A673 (cell line): ENCODE results near the gene ERICH6B. TPM values are rescaled to one million over a fixed set of nuclear protein-coding genes. Genes with fewer than 3 reads are reported as not detected.

Experiments
- BruUV-seq: library from RNA; stranded (reverse); fragments of 400-500 nt; replicated peaks from 2 replicates; lab custom pipeline; 2021; lab: Mats Ljungman, UMichigan
- CTCF ChIA-PET: fragments of 300-600 bp; sonication (Branson Sonifier 250); formaldehyde crosslinking; loops from one replicate; lab custom pipeline; 2022; ENCODE audit warnings: antibody characterized with exemption; lab: Charles Lee
- POLR2A ChIA-PET: fragments of 300-600 bp; sonication (Branson Sonifier 250); formaldehyde crosslinking; loops from one replicate; lab custom pipeline; 2022; ENCODE audit warnings: antibody characterized with exemption; ENCODE audit not compliant: low non-redundant PET; lab: Charles Lee
- DNase-seq: peaks from one replicate; pipeline ENCODE4 v3.0.0-alpha.2; 2015; ENCODE audit warnings: low spot score
- H3K27ac ChIP-seq: fragments of 200-600 bp; sonication (generic); 2 replicates; pipeline ENCODE4 v1.5.1; 2016; ENCODE audit warnings: mixed run types, low read depth, mild to moderate bottlenecking, mixed read lengths, antibody characterized with exemption, low read length; ENCODE audit not compliant: poor library complexity, severe bottlenecking
- H3K27me3 ChIP-seq: fragments of 200-600 bp; sonication (generic); replicated peaks from 2 replicates; pipeline ENCODE4 v1.6.1; 2017; ENCODE audit warnings: mixed run types, low read depth, mild to moderate bottlenecking, mixed read lengths, antibody characterized with exemption, low read length; ENCODE audit not compliant: insufficient read depth, poor library complexity
- H3K36me3 ChIP-seq: fragments of 200-600 bp; sonication (generic); 2 replicates; pipeline ENCODE4 v1.6.1; 2016; ENCODE audit warnings: mixed run types, mild to moderate bottlenecking, mixed read lengths, antibody characterized with exemption, low read length; ENCODE audit not compliant: insufficient read depth, poor library complexity, severe bottlenecking
- H3K4me1 ChIP-seq: fragments of 200-600 bp; sonication (generic); 2 replicates; pipeline ENCODE4 v1.6.1; 2017; ENCODE audit warnings: mixed run types, mild to moderate bottlenecking, mixed read lengths, antibody characterized with exemption, low read length; ENCODE audit not compliant: insufficient read depth, poor library complexity, severe bottlenecking
- H3K4me3 ChIP-seq: fragments of 200-600 bp; sonication (generic); 2 replicates; pipeline ENCODE4 v1.5.1; 2016; ENCODE audit warnings: low read depth, mixed run types, mild to moderate bottlenecking, mixed read lengths, low read length; ENCODE audit not compliant: poor library complexity, severe bottlenecking
- H3K9me3 ChIP-seq: fragments of 200-600 bp; sonication (generic); 2 replicates; pipeline ENCODE4 v1.6.1; 2016; ENCODE audit warnings: mixed run types, low read depth, mild to moderate bottlenecking, mixed read lengths, antibody characterized with exemption, low read length; ENCODE audit not compliant: poor library complexity, severe bottlenecking
- EZH2 ChIP-seq: fragments of 200-600 bp; sonication (generic); IDR thresholded peaks from 2 replicates; pipeline ENCODE4 v1.6.1; 2017; ENCODE audit warnings: borderline replicate concordance, low read depth, mild to moderate bottlenecking, mixed read lengths, antibody characterized with exemption, low read length; ENCODE audit not compliant: poor library complexity, severe bottlenecking
- intact Hi-C: fragments of 100-400 bp; cut with micrococcal nuclease; formaldehyde crosslinking; loops from one replicate; pipeline ENCODE4 v1.10.0; 2022; ENCODE audit not compliant: unreplicated experiment
- total RNA-seq: library from RNA; stranded (reverse); gene quantifications from 2 replicates; pipeline ENCODE4 v1.2.3, GENCODE V29; 2021
- TF ChIP-seq, protein P1 (sequence below): fragments of 300-800, 200-600 bp; sonication (generic); conservative IDR thresholded peaks from 2 replicates; pipeline ENCODE4 v1.5.1; 2017; ENCODE audit warnings: low read depth, mild to moderate bottlenecking, antibody characterized with exemption, low read length, moderate library complexity, mixed read lengths

The ERICH6B gene
- total RNA-seq, 1 experiment from 2014 or later, result not detected

DNA sequence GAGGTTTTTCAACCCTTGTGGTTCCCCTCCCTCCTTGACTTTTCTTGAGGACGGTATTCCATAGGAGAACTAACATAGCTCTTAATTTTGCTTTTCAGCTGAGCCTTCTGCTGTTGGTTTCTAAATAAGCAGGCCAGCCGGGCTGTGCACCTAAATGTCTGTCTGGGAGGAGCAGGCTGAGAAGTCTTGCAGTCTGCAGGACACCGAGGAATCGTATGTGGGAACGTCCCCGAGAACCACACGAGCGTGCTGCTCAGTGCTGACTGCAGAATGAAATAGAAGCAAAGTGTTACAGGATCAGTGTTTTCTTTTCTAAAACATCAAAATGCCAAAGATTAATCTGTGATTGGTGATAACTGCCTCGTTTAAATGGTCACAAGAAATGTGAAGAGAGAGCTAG lies 80.9 kb downstream of the ERICH6B start:
- H3K36me3 ChIP-seq, result peaks cover 18% of the 10 kb centered on the region

DNA sequence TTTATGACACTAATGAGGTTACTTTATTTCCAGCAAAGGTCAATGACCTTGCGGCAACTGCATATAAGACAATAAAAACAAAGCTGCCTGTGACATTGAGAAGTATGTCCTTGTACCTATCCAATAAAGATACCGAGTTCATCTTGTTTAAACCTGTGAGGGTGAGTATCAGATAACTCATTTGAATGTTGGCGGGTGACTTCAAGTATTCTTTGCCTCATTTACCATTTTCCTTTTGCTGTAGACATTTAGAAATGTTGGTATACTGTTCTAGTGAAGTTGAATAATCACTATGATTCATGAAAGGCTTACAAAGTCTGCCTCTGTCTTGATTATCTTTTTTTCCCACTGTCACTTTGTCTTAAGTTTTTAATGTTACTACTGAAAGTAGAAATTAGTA lies 85.8 kb downstream of the ERICH6B start:
- TF ChIP-seq EZH2, result no peak
- TF ChIP-seq, protein P1, sequence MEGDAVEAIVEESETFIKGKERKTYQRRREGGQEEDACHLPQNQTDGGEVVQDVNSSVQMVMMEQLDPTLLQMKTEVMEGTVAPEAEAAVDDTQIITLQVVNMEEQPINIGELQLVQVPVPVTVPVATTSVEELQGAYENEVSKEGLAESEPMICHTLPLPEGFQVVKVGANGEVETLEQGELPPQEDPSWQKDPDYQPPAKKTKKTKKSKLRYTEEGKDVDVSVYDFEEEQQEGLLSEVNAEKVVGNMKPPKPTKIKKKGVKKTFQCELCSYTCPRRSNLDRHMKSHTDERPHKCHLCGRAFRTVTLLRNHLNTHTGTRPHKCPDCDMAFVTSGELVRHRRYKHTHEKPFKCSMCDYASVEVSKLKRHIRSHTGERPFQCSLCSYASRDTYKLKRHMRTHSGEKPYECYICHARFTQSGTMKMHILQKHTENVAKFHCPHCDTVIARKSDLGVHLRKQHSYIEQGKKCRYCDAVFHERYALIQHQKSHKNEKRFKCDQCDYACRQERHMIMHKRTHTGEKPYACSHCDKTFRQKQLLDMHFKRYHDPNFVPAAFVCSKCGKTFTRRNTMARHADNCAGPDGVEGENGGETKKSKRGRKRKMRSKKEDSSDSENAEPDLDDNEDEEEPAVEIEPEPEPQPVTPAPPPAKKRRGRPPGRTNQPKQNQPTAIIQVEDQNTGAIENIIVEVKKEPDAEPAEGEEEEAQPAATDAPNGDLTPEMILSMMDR, result no peak
- H3K4me3 ChIP-seq, result no peak overlapping the region
- intact Hi-C loops, result no loop called here
- no peak for DNase-seq
- no peaks in the 10 kb centered on the region for H3K27me3 ChIP-seq
- H3K9me3 ChIP-seq, result no peaks in the 10 kb centered on the region
- peaks cover 9% of the 10 kb centered on the region for H3K4me1 ChIP-seq
- BruUV-seq, result no TSS peak
- H3K36me3 ChIP-seq, result peaks cover 17% of the 10 kb centered on the region
- ChIA-PET CTCF (no interaction called here), POLR2A (no interaction called here)
- H3K27ac ChIP-seq, result no peak overlapping the region

More for the DNA sequence above, 80.9 kb downstream of the ERICH6B start:
- ChIA-PET CTCF (no interaction called here), POLR2A (no interaction called here)
- BruUV-seq, result no TSS peak
- intact Hi-C loops, result no loop called here
- no peaks in the 10 kb centered on the region for H3K9me3 ChIP-seq
- no peak overlapping the region for H3K4me3 ChIP-seq
- TF ChIP-seq EZH2, result no peak
- TF ChIP-seq, protein P1, result no peak
- H3K27me3 ChIP-seq, result no peaks in the 10 kb centered on the region
- DNase-seq, result no peak
- no peak overlapping the region for H3K27ac ChIP-seq
- no peaks in the 10 kb centered on the region for H3K4me1 ChIP-seq

DNA sequence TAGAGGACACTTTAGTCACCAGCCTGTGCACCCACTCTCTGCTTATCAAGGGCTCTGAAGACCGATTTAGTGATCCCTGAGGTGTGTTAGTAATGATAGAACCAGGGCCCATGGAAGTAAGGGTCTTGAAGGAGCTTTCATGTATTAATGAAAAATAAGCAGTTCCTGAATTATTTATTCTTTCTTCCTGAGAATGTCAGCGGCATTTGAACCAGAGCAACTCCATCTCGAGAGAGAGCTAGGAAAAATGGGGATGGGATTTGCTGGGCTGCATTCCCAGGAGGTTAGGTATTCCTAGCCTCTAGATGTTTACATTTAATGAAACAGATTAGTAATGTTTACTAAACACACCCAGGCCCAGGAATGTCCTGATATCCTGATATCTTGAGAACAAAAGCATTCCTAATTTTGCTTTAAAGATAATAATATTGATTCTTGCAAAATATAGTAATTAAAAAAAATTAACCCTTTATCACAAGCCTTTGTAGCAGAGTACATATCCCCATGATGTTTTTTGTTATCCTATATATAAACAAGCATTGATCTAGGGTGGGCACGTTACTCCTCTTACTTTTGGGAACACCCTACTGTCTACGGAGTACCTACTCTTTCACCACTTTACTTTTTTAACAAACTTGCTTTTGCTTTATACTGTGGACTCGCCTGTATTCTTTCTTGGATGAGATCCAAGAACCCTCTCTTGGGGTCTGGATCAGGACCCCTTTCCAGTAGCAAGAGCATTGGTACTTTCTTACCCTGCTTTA lies 87.7 kb downstream of the ERICH6B start:
- H3K4me3 ChIP-seq, result no peak overlapping the region
- CTCF ChIA-PET, result no interaction called here
- POLR2A ChIA-PET, result no interaction called here
- H3K9me3 ChIP-seq, result no peaks in the 10 kb centered on the region
- no peak for TF ChIP-seq EZH2
- TF ChIP-seq, protein P1, result no peak
- H3K4me1 ChIP-seq, result peaks cover 9% of the 10 kb centered on the region
- no peak for DNase-seq
- no peaks in the 10 kb centered on the region for H3K27me3 ChIP-seq
- no peak overlapping the region for H3K27ac ChIP-seq
- intact Hi-C loops, result no loop called here
- BruUV-seq, result no TSS peak
- H3K36me3 ChIP-seq, result peaks cover 10% of the 10 kb centered on the region
